ENCODE results near the gene N4BP2L2. TPM values are rescaled to one million over a fixed set of nuclear protein-coding genes. Genes with fewer than 3 reads are reported as not detected.

Gene N4BP2L2
- total RNA-seq, 1 donor from 2014 or later: 81.9 TPM

- Histone ChIP-seq H3K27me3 (ENCODE audit: insufficient read depth, low read length) (no peaks in the 10 kb centered on the region), H3K27ac (ENCODE audit: low read depth, low read length) (no peak overlapping the region), H4K20me1 (ENCODE audit: insufficient read depth, low read length) (no peaks in the 10 kb centered on the region), H3K79me2 (ENCODE audit: insufficient read depth, low read length) (no peaks in the 10 kb centered on the region), H3K4me1 (ENCODE audit: insufficient read depth, low read length) (no peaks in the 10 kb centered on the region), H2AFZ (ENCODE audit: low read depth, low read length) (no peak overlapping the region), H3K9ac (ENCODE audit: low read length) (no peak overlapping the region), H3K4me2 (ENCODE audit: low read length) (no peak overlapping the region), H3K4me3 (ENCODE audit: insufficient read depth, low read depth, low read length) (no peak overlapping the region), H3K36me3 (ENCODE audit: insufficient read depth, low read length) (no peaks in the 10 kb centered on the region), H3K9me3 (ENCODE audit: insufficient read depth, low read depth, low read length) (no peaks in the 10 kb centered on the region)
- Mint-ChIP-seq H3K4me3 (ENCODE audit: unreplicated experiment) (no peak overlapping the region), H3K27ac (ENCODE audit: unreplicated experiment) (no peak overlapping the region), H3K27me3 (ENCODE audit: low read depth, unreplicated experiment) (no peaks in the 10 kb centered on the region), H3K36me3 (ENCODE audit: low read depth, unreplicated experiment) (peaks cover 3% of the 10 kb centered on the region), H3K9me3 (ENCODE audit: unreplicated experiment) (no peaks in the 10 kb centered on the region), H3K4me1 (ENCODE audit: low read depth, unreplicated experiment) (peaks cover 3% of the 10 kb centered on the region)
- TF ChIP-seq EZH2 (IDR thresholded peaks at IDR 0.05; ENCODE audit: insufficient read depth, low read length): no peak
- TF ChIP-seq, protein P1, sequence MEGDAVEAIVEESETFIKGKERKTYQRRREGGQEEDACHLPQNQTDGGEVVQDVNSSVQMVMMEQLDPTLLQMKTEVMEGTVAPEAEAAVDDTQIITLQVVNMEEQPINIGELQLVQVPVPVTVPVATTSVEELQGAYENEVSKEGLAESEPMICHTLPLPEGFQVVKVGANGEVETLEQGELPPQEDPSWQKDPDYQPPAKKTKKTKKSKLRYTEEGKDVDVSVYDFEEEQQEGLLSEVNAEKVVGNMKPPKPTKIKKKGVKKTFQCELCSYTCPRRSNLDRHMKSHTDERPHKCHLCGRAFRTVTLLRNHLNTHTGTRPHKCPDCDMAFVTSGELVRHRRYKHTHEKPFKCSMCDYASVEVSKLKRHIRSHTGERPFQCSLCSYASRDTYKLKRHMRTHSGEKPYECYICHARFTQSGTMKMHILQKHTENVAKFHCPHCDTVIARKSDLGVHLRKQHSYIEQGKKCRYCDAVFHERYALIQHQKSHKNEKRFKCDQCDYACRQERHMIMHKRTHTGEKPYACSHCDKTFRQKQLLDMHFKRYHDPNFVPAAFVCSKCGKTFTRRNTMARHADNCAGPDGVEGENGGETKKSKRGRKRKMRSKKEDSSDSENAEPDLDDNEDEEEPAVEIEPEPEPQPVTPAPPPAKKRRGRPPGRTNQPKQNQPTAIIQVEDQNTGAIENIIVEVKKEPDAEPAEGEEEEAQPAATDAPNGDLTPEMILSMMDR (IDR thresholded peaks at IDR 0.05; ENCODE audit: insufficient read depth, low read depth, low read length): no peak
- FAIRE-seq: no peak
- no peak for DNase-seq (ENCODE audit: low read depth)
These were observed 93.1 kb downstream of the N4BP2L2 start for GRCh38 chr13:32445461-32445860.

- no peak overlapping the region for H3K4me3 Mint-ChIP-seq (ENCODE audit: unreplicated experiment)
- FAIRE-seq: no peak
These were observed 95.5 kb downstream of the N4BP2L2 start for GRCh38 chr13:32443111-32443510.

GRCh38 chr13:32438871-32439270, 99.7 kb downstream of the N4BP2L2 start:
- H3K4me3 Mint-ChIP-seq (ENCODE audit: unreplicated experiment): no peak overlapping the region
- H3K4me1 ChIP-seq (ENCODE audit: insufficient read depth, low read length): no peaks in the 10 kb centered on the region
- H3K9me3 ChIP-seq (ENCODE audit: insufficient read depth, low read depth, low read length): no peaks in the 10 kb centered on the region
- no peak overlapping the region for H3K27ac Mint-ChIP-seq (ENCODE audit: unreplicated experiment)
- no peaks in the 10 kb centered on the region for H3K36me3 ChIP-seq (ENCODE audit: insufficient read depth, low read length)
- no peak for TF ChIP-seq EZH2 (IDR thresholded peaks at IDR 0.05; ENCODE audit: insufficient read depth, low read length)
- TF ChIP-seq, protein P1 (IDR thresholded peaks at IDR 0.05; ENCODE audit: insufficient read depth, low read depth, low read length): no peak
- FAIRE-seq (no peak), DNase-seq (ENCODE audit: low read depth) (no peak)
- no peak overlapping the region for H3K4me3 ChIP-seq (ENCODE audit: insufficient read depth, low read depth, low read length)
- no peaks in the 10 kb centered on the region for H3K9me3 Mint-ChIP-seq (ENCODE audit: unreplicated experiment)
- no peaks in the 10 kb centered on the region for H3K27me3 Mint-ChIP-seq (ENCODE audit: low read depth, unreplicated experiment)
- no peak overlapping the region for H2AFZ ChIP-seq (ENCODE audit: low read depth, low read length)
- no peaks in the 10 kb centered on the region for H3K27me3 ChIP-seq (ENCODE audit: insufficient read depth, low read length)
- no peak overlapping the region for H3K4me2 ChIP-seq (ENCODE audit: low read length)
- H4K20me1 ChIP-seq (ENCODE audit: insufficient read depth, low read length): no peaks in the 10 kb centered on the region
- no peak overlapping the region for H3K9ac ChIP-seq (ENCODE audit: low read length)
- H3K4me1 Mint-ChIP-seq (ENCODE audit: low read depth, unreplicated experiment): no peaks in the 10 kb centered on the region
- H3K36me3 Mint-ChIP-seq (ENCODE audit: low read depth, unreplicated experiment): peaks cover 10% of the 10 kb centered on the region
- no peaks in the 10 kb centered on the region for H3K79me2 ChIP-seq (ENCODE audit: insufficient read depth, low read length)
- no peak overlapping the region for H3K27ac ChIP-seq (ENCODE audit: low read depth, low read length)

More at GRCh38 chr13:32443111-32443510, 95.5 kb downstream of the N4BP2L2 start:
- Mint-ChIP-seq H3K27me3 (ENCODE audit: low read depth, unreplicated experiment) (no peaks in the 10 kb centered on the region), H3K36me3 (ENCODE audit: low read depth, unreplicated experiment) (peaks cover 5% of the 10 kb centered on the region), H3K4me1 (ENCODE audit: low read depth, unreplicated experiment) (peaks cover 1% of the 10 kb centered on the region), H3K9me3 (ENCODE audit: unreplicated experiment) (no peaks in the 10 kb centered on the region), H3K27ac (ENCODE audit: unreplicated experiment) (no peak overlapping the region)
- Histone ChIP-seq H4K20me1 (ENCODE audit: insufficient read depth, low read length) (no peaks in the 10 kb centered on the region), H3K9me3 (ENCODE audit: insufficient read depth, low read depth, low read length) (no peaks in the 10 kb centered on the region), H3K36me3 (ENCODE audit: insufficient read depth, low read length) (no peaks in the 10 kb centered on the region), H3K27me3 (ENCODE audit: insufficient read depth, low read length) (no peaks in the 10 kb centered on the region), H3K9ac (ENCODE audit: low read length) (no peak overlapping the region), H3K4me1 (ENCODE audit: insufficient read depth, low read length) (no peaks in the 10 kb centered on the region), H3K27ac (ENCODE audit: low read depth, low read length) (no peak overlapping the region), H3K4me3 (ENCODE audit: insufficient read depth, low read depth, low read length) (no peak overlapping the region), H3K4me2 (ENCODE audit: low read length) (no peak overlapping the region), H3K79me2 (ENCODE audit: insufficient read depth, low read length) (no peaks in the 10 kb centered on the region), H2AFZ (ENCODE audit: low read depth, low read length) (no peak overlapping the region)
- no peak for TF ChIP-seq EZH2 (IDR thresholded peaks at IDR 0.05; ENCODE audit: insufficient read depth, low read length)
- TF ChIP-seq, protein P1 (IDR thresholded peaks at IDR 0.05; ENCODE audit: insufficient read depth, low read depth, low read length): no peak
- DNase-seq (ENCODE audit: low read depth): no peak
